ENCODE data around the gene POLE.

POLE gene

GRCh38 chr12:132687211-132688164 is at the start of gene POLE, which contains the start of gene PXMP2:
TSS of gene POLE (minus strand) at chr12:132687342. CDS start at chr12:132687315, 27 bp downstream.
TSS of gene PXMP2 (plus strand) at chr12:132687587. CDS start at chr12:132687671, 84 bp downstream.
- DNase-seq: peak; percentile 82

GRCh38 chr12:132736913-132737312 is 49.8 kb upstream of the POLE start:
- DNase-seq: no peak

- DNase-seq: no peak
These were observed 49.2 kb upstream of the POLE start for GRCh38 chr12:132736378-132736777.

- DNase-seq: no peak
These were observed 48.4 kb upstream of the POLE start for GRCh38 chr12:132735496-132735895.

GRCh38 chr12:132734206-132734605 is 47.1 kb upstream of the POLE start:
- DNase-seq: no peak

- no peak for DNase-seq
These were observed 44.4 kb upstream of the POLE start for GRCh38 chr12:132731574-132731973.

GRCh38 chr12:132730353-132730752 is 43.2 kb upstream of the POLE start:
- DNase-seq: no peak

GRCh38 chr12:132729541-132730320 is 42.6 kb upstream of the POLE start:
- peak; percentile 44 for DNase-seq

- no peak for DNase-seq
These were observed 41.4 kb upstream of the POLE start for GRCh38 chr12:132728502-132728901.

- no peak for DNase-seq
These were observed 40.1 kb upstream of the POLE start for GRCh38 chr12:132727091-132727794.

GRCh38 chr12:132726386-132726785 is 39.2 kb upstream of the POLE start:
- DNase-seq: no peak

- peak; percentile 45 for DNase-seq
These were observed 37.5 kb upstream of the POLE start for GRCh38 chr12:132724506-132725241.

- DNase-seq: no peak
These were observed 36.6 kb upstream of the POLE start for GRCh38 chr12:132723764-132724140.

GRCh38 chr12:132723015-132723763 is 36.0 kb upstream of the POLE start:
- no peak for DNase-seq

GRCh38 chr12:132720606-132721345 is 33.6 kb upstream of the POLE start:
- DNase-seq: no peak

- DNase-seq: no peak
These were observed 32.8 kb upstream of the POLE start for GRCh38 chr12:132719954-132720324.

GRCh38 chr12:132719141-132719953 is 32.2 kb upstream of the POLE start:
- DNase-seq: no peak

- no peak for DNase-seq
These were observed 31.5 kb upstream of the POLE start for GRCh38 chr12:132718644-132719043.

- DNase-seq: no peak
These were observed 30.6 kb upstream of the POLE start for GRCh38 chr12:132717531-132718387.
